Esophagus muscularis mucosa (tissue), 4 donors: ENCODE results near the gene RIOK2.

Experiments used
- CTCF ChIP-seq, 3 experiments: fragments of 200-600 bp in 2 of 3; fragments of 450-650 bp in 1 of 3; sonication (generic) in 2 of 3; IDR thresholded peaks; one replicate each; pipeline ENCODE4 v1.5.1; 2017 to 2019; ENCODE audit warnings: antibody characterized with exemption in 3 of 3, mild to moderate bottlenecking in 2 of 3, moderate library complexity in 1 of 3
- EP300 ChIP-seq: sonication (generic); formaldehyde crosslinking; IDR thresholded peaks from one replicate; pipeline ENCODE4 v1.6.1; 2017; ENCODE audit warnings: antibody characterized with exemption
- POLR2A ChIP-seq: fragments of 450-650 bp; IDR thresholded peaks from one replicate; pipeline ENCODE4 v1.6.1; 2017; ENCODE audit warnings: antibody characterized with exemption, moderate library complexity, mild to moderate bottlenecking, low read depth
- POLR2AphosphoS5 ChIP-seq, 2 donors: sonication (generic); formaldehyde crosslinking; IDR thresholded peaks; one replicate each; pipeline ENCODE4 v1.6.1; 2017; ENCODE audit warnings: antibody characterized with exemption in 2 of 2

- TF ChIP-seq POLR2A (no peak), CTCF (IDR thresholded peaks at IDR 0.05) (no peak), EP300 (no peak), POLR2AphosphoS5 (IDR thresholded peaks at IDR 0.05) (no peak)
Observed at GRCh38 chr5:97192580-97193354, 9.7 kb upstream of the RIOK2 start.
